ENCODE data around the gene TUBGCP6.
"Not testable (repeated sequence)": the region's sequence is repeated elsewhere in the genome, so short reads cannot be mapped to it uniquely, and the experiment has no call there.

Gene TUBGCP6

GRCh38 chr22:50209893-50210292 lies 34.9 kb downstream of the TUBGCP6 start:
- Histone ChIP-seq H3K4me1 (ENCODE audit: control insufficient read depth, insufficient read depth, low read length) (peaks cover 14% of the 10 kb centered on the region), H3K9me3 (ENCODE audit: control insufficient read depth, low read length) (no peaks in the 10 kb centered on the region), H3K27me3 (replicated peaks; ENCODE audit: control insufficient read depth, insufficient read depth, low read length) (no peaks in the 10 kb centered on the region), H3K9ac (ENCODE audit: low read length) (no peak overlapping the region), H3K36me3 (ENCODE audit: control insufficient read depth, insufficient read depth, low read length, severe bottlenecking) (peaks cover 46% of the 10 kb centered on the region), H3K4me3 (ENCODE audit: low read length) (no peak overlapping the region)
- peak; percentile 82 for DNase-seq (ENCODE audit: low read depth)

DNA sequence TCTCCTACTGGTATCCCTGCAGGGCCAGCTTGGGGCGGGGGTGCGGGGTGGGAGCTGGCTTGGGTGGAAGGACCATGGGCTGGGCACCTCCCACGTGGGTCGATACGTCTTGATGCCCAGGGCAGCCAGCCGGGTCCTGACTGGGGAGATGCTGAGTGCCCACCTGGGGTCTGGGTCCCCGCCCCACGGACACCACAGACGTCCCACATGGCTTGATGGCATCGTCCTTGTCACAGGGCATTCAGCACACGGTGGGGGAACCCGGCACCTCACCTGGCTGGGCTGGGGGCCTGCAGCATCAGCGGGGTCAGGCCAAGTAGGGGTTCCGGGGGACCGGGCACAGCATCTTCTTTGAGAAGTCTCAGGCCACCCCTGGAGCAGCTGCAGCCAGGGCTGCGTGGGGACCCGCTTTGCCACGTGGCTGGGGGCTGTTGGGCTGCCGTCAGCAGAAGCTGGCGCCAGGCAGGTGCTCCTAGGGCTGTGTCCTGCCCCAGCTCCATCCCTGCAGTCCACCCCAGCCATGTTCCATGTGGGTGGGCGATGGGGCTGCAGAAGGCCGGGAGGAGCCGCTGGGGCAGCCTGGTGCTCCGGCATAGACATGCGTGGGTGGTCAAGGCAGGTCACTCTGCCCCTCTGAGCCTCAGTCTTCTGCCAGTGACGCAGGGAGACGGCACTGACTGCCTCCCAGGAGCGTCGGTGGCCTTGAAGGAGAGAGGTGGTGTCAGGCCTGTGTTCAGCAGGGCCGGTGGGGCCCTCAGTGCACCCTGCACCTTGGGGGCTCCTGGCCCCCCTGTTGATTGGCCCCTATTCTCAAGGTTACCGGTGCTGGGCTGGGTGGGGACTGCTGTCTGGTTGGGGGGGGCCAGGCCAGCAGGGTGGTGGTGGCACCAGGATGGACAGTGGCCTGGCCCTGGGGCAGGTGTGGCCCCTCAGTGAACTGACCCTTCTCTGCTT lies 35.6 kb downstream of the TUBGCP6 start:
- DNase-seq (ENCODE audit: low read depth), result no peak
- Histone ChIP-seq H3K27me3 (replicated peaks; ENCODE audit: control insufficient read depth, insufficient read depth, low read length) (no peaks in the 10 kb centered on the region), H3K4me3 (ENCODE audit: low read length) (no peak overlapping the region), H3K9ac (ENCODE audit: low read length) (no peak overlapping the region), H3K4me1 (ENCODE audit: control insufficient read depth, insufficient read depth, low read length) (peaks cover 19% of the 10 kb centered on the region), H3K9me3 (ENCODE audit: control insufficient read depth, low read length) (no peaks in the 10 kb centered on the region), H3K36me3 (ENCODE audit: control insufficient read depth, insufficient read depth, low read length, severe bottlenecking) (peaks cover 41% of the 10 kb centered on the region)

DNA sequence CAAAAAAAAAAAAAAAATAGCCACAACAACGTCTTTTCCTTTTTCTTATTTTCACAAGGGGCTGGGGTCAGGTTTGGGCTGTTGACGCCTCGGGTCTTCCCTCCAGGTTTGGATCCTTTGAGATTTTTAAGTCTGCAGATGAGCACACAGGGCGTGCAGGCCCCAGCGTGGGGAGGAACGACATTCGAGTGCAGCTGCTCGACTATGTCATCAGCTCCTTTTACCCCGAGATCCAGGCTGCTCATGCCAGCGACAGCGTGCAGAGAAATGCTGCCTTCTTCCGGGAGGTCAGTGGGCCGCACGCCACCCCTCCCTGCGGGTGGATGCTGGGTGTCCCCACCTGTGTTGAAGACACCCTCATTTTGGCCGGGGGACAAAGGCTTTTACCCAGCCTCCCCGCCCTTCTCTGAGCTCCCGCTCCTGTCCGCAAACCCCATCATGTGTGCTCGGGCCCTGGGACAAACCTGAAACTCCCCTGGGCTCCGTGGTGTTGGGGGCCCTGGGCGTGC lies 36.3 kb downstream of the TUBGCP6 start:
- H3K9me3 ChIP-seq (ENCODE audit: control insufficient read depth, low read length), result no peaks in the 10 kb centered on the region
- H3K9ac ChIP-seq (ENCODE audit: low read length), result no peak overlapping the region
- H3K4me3 ChIP-seq (ENCODE audit: low read length), result no peak overlapping the region
- H3K4me1 ChIP-seq (ENCODE audit: control insufficient read depth, insufficient read depth, low read length), result peaks cover 19% of the 10 kb centered on the region
- no peaks in the 10 kb centered on the region for H3K27me3 ChIP-seq (replicated peaks; ENCODE audit: control insufficient read depth, insufficient read depth, low read length)
- peaks cover 42% of the 10 kb centered on the region for H3K36me3 ChIP-seq (ENCODE audit: control insufficient read depth, insufficient read depth, low read length, severe bottlenecking)
- DNase-seq (ENCODE audit: low read depth), result no peak

DNA sequence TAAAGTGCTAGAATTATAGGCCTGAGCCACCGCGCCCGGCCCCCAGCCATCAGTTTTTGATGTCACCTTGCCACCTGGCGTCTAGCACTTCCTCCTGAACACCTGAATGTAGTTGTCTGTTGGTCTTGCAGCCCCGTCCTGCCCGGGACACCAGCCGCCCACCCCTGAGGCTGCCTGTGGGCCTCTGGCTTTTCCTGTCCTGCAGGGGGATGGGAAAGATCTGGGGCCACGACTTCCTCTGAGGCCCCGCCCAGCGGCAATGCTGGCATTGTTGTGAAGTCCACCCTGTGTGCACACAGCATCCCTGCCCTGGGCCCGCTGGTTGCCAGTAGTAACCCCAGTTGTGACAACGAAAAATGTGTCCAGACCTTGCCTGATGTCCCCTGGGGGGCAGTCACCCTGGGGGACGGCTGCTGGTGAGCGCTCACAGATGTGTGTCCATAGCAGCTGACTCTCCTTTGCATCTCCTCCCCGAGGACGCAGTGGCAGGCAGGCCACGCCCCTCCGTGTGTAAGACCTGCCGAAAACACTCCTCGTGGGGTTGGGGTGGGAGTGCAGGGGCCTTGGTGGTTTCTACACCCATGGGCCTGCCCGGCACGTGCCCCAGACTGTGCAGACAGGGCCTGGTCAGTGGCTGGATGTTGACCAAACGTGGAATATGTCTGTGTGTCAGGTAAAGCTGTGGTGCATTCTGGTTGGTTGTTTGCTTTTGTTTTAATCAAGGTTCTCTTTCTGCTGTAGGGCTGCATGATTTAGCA lies 37.3 kb downstream of the TUBGCP6 start:
- no peaks in the 10 kb centered on the region for H3K9me3 ChIP-seq (ENCODE audit: control insufficient read depth, low read length)
- H3K36me3 ChIP-seq (ENCODE audit: control insufficient read depth, insufficient read depth, low read length, severe bottlenecking), result peaks cover 40% of the 10 kb centered on the region
- no peaks in the 10 kb centered on the region for H3K27me3 ChIP-seq (replicated peaks; ENCODE audit: control insufficient read depth, insufficient read depth, low read length)
- H3K4me3 ChIP-seq (ENCODE audit: low read length), result no peak overlapping the region
- DNase-seq (ENCODE audit: low read depth), result no peak
- peaks cover 19% of the 10 kb centered on the region for H3K4me1 ChIP-seq (ENCODE audit: control insufficient read depth, insufficient read depth, low read length)
- no peak overlapping the region for H3K9ac ChIP-seq (ENCODE audit: low read length)

DNA sequence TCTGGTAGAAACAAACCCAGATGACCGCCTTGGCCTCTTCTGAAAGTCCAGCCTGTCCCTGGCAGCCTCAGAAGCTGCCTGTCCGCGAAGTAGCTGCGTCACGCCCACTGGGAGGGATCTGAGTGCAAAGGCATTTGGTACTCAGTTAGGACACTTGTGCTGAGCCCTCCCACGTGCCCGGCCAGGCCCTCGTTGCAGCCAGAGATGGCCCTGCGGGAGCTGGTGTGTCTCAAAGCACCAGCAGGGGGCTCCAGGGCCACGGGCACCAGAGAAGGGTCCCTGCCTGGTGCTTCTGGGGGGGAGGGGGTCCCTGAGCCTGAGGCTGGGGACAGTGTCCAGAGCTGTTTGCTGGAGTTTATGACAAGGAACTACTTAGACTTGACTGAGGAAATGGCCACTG lies 38.2 kb downstream of the TUBGCP6 start:
- Histone ChIP-seq H3K4me1 (ENCODE audit: control insufficient read depth, insufficient read depth, low read length) (peaks cover 25% of the 10 kb centered on the region), H3K36me3 (ENCODE audit: control insufficient read depth, insufficient read depth, low read length, severe bottlenecking) (peaks cover 34% of the 10 kb centered on the region), H3K27me3 (replicated peaks; ENCODE audit: control insufficient read depth, insufficient read depth, low read length) (no peaks in the 10 kb centered on the region), H3K9me3 (ENCODE audit: control insufficient read depth, low read length) (no peaks in the 10 kb centered on the region), H3K9ac (ENCODE audit: low read length) (peak overlapping the region; percentile 23), H3K4me3 (ENCODE audit: low read length) (no peak overlapping the region)
- peak; percentile 42 for DNase-seq (ENCODE audit: low read depth)

- Histone ChIP-seq H3K9ac (ENCODE audit: low read length) (peak overlapping the region; percentile 23), H3K4me1 (ENCODE audit: control insufficient read depth, insufficient read depth, low read length) (peaks cover 25% of the 10 kb centered on the region), H3K36me3 (ENCODE audit: control insufficient read depth, insufficient read depth, low read length, severe bottlenecking) (peaks cover 30% of the 10 kb centered on the region), H3K27me3 (replicated peaks; ENCODE audit: control insufficient read depth, insufficient read depth, low read length) (no peaks in the 10 kb centered on the region), H3K4me3 (ENCODE audit: low read length) (no peak overlapping the region), H3K9me3 (ENCODE audit: control insufficient read depth, low read length) (no peaks in the 10 kb centered on the region)
- no peak for DNase-seq (ENCODE audit: low read depth)
These were observed 38.8 kb downstream of the TUBGCP6 start for GRCh38 chr22:50205781-50206569.

DNA sequence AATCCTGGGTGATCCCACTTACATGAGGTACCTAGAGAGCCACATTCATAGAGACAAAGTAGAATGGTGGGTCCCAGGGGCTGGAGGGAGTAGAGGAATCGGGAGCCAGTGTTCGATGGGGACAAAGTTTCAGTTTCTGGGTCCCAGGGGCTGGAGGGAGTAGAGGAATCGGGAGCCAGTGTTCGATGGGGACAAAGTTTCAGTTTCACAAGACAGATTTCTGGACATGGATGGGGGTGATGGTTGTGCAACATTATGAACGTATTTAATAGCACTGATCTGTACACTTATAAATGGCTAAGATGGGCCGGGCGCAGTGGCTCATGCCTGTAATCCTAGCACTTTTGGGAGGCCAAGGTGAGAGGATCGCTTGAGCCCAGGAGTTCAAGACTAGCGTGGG lies 39.8 kb downstream of the TUBGCP6 start:
- Histone ChIP-seq H3K4me1 (ENCODE audit: control insufficient read depth, insufficient read depth, low read length) (peaks cover 25% of the 10 kb centered on the region), H3K36me3 (ENCODE audit: control insufficient read depth, insufficient read depth, low read length, severe bottlenecking) (peaks cover 25% of the 10 kb centered on the region)
- H3K27me3 ChIP-seq (replicated peaks; ENCODE audit: control insufficient read depth, insufficient read depth, low read length); DNase-seq (ENCODE audit: low read depth); H3K4me3 ChIP-seq (ENCODE audit: low read length); H3K9me3 ChIP-seq (ENCODE audit: control insufficient read depth, low read length); H3K9ac ChIP-seq (ENCODE audit: low read length): not testable (repeated sequence)

DNA sequence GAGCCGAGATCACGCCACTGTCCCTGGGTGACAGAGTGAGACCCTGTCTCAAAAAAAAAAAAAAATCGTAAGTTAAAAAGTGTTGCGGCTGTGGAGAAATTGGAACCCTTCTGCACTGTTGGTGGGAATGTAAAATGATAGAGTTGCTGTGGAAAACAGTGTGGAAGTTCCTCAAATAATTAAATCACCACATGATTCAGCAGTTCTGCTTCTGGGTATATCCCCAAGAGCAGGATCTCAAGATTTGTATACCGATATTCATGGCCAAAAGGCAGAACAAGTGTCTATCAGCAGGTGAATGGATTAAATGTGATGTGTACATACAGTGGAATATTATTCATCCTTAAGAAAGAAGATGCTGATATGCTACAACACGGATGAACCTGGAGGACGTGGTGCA lies 40.3 kb downstream of the TUBGCP6 start:
- peaks cover 25% of the 10 kb centered on the region for H3K36me3 ChIP-seq (ENCODE audit: control insufficient read depth, insufficient read depth, low read length, severe bottlenecking)
- H3K9me3 ChIP-seq (ENCODE audit: control insufficient read depth, low read length), result no peaks in the 10 kb centered on the region
- no peaks in the 10 kb centered on the region for H3K27me3 ChIP-seq (replicated peaks; ENCODE audit: control insufficient read depth, insufficient read depth, low read length)
- H3K4me3 ChIP-seq (ENCODE audit: low read length), result no peak overlapping the region
- H3K9ac ChIP-seq (ENCODE audit: low read length), result no peak overlapping the region
- DNase-seq (ENCODE audit: low read depth), result no peak
- H3K4me1 ChIP-seq (ENCODE audit: control insufficient read depth, insufficient read depth, low read length), result peaks cover 25% of the 10 kb centered on the region

DNA sequence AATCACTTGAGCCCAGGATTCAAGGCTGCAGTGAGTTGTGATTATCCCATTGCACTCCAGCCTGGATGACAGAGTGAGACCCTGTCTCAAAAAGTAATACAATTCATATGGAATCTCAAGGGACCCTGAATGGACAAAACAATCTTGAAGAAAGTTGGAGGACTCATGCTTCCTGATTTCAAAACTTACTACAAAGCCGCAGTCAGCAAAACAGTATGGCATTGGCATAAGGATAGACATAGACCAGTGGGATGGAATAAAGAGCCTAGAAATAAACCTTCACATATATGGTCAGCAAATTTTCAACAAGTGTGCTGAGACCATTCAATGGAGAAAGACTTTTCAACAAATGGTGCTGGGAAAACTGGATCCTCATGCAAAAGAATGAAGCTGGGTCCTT lies 41.5 kb downstream of the TUBGCP6 start:
- no peak overlapping the region for H3K9ac ChIP-seq (ENCODE audit: low read length)
- DNase-seq (ENCODE audit: low read depth), result no peak
- H3K27me3 ChIP-seq (replicated peaks; ENCODE audit: control insufficient read depth, insufficient read depth, low read length), result no peaks in the 10 kb centered on the region
- H3K4me1 ChIP-seq (ENCODE audit: control insufficient read depth, insufficient read depth, low read length), result peaks cover 25% of the 10 kb centered on the region
- no peaks in the 10 kb centered on the region for H3K9me3 ChIP-seq (ENCODE audit: control insufficient read depth, low read length)
- peaks cover 22% of the 10 kb centered on the region for H3K36me3 ChIP-seq (ENCODE audit: control insufficient read depth, insufficient read depth, low read length, severe bottlenecking)
- H3K4me3 ChIP-seq (ENCODE audit: low read length), result no peak overlapping the region

- Histone ChIP-seq H3K4me1 (ENCODE audit: control insufficient read depth, insufficient read depth, low read length) (peaks cover 25% of the 10 kb centered on the region), H3K9me3 (ENCODE audit: control insufficient read depth, low read length) (no peaks in the 10 kb centered on the region), H3K27me3 (replicated peaks; ENCODE audit: control insufficient read depth, insufficient read depth, low read length) (no peaks in the 10 kb centered on the region), H3K36me3 (ENCODE audit: control insufficient read depth, insufficient read depth, low read length, severe bottlenecking) (peaks cover 20% of the 10 kb centered on the region), H3K9ac (ENCODE audit: low read length) (peak overlapping the region; percentile 82), H3K4me3 (ENCODE audit: low read length) (peak overlapping the region; percentile 84)
- DNase-seq (ENCODE audit: low read depth), result no peak
These were observed 42.6 kb downstream of the TUBGCP6 start for GRCh38 chr22:50202130-50202666.

All from adipocyte (in vitro differentiated cells).